H9 (cell line): Measurements from ENCODE around the gene VAV2. TPM values are rescaled to one million over a fixed set of nuclear protein-coding genes. Genes with fewer than 3 reads are reported as not detected.

Experiments
- DNase-seq: peaks from one replicate; pipeline ENCODE4 v3.0.0-alpha.2; 2017
- H2AFZ ChIP-seq: one replicate; pipeline ENCODE4 v1.6.1; 2013; ENCODE audit warnings: mild to moderate bottlenecking, low read length, control low read depth, moderate library complexity
- H2AK5ac ChIP-seq: 2 replicates; pipeline ENCODE4 v1.6.1; 2013; ENCODE audit warnings: low read length, control low read depth, mixed read lengths; ENCODE audit not compliant: insufficient read length
- H2BK120ac ChIP-seq: one replicate; pipeline ENCODE4 v1.6.1; 2013; ENCODE audit warnings: low read depth, mild to moderate bottlenecking, low read length, control low read depth, inconsistent platforms; ENCODE audit not compliant: poor library complexity, severe bottlenecking
- H2BK12ac ChIP-seq: 2 replicates; pipeline ENCODE4 v1.6.1; 2013; ENCODE audit warnings: low read length, control low read depth, mixed read lengths, low read depth; ENCODE audit not compliant: insufficient read length
- H2BK15ac ChIP-seq: 2 replicates; pipeline ENCODE4 v1.6.1; 2013; ENCODE audit warnings: low read depth, low read length, control low read depth
- H2BK20ac ChIP-seq: one replicate; pipeline ENCODE4 v1.6.1; 2013; ENCODE audit warnings: low read depth, mild to moderate bottlenecking, low read length, control low read depth, inconsistent platforms; ENCODE audit not compliant: poor library complexity, severe bottlenecking
- H2BK5ac ChIP-seq: 2 replicates; pipeline ENCODE4 v1.6.1; 2013; ENCODE audit warnings: low read length, control low read depth, mixed read lengths; ENCODE audit not compliant: insufficient read length
- H3K14ac ChIP-seq: 2 replicates; pipeline ENCODE4 v1.6.1; 2013; ENCODE audit warnings: low read length, control low read depth; ENCODE audit not compliant: insufficient read depth
- H3K18ac ChIP-seq: 2 replicates; pipeline ENCODE4 v1.6.1; 2013; ENCODE audit warnings: low read depth, mild to moderate bottlenecking, mixed read lengths, low read length, control low read depth; ENCODE audit not compliant: insufficient read length
- H3K23ac ChIP-seq: 2 replicates; pipeline ENCODE4 v1.6.1; 2013; ENCODE audit warnings: low read length, control low read depth, mixed read lengths, low read depth; ENCODE audit not compliant: insufficient read length
- H3K23me2 ChIP-seq: 2 replicates; pipeline ENCODE4 v1.6.1; 2013; ENCODE audit warnings: low read depth, mild to moderate bottlenecking, mixed read lengths, low read length, control low read depth; ENCODE audit not compliant: insufficient read length, poor library complexity, severe bottlenecking
- H3K27ac ChIP-seq: 2 replicates; pipeline ENCODE4 v1.5.1; 2013; ENCODE audit warnings: low read length, control low read depth, mixed read lengths, low read depth; ENCODE audit not compliant: insufficient read length
- H3K27me3 ChIP-seq: 2 replicates; pipeline ENCODE4 v1.6.1; 2013; ENCODE audit warnings: low read length, control low read depth, inconsistent platforms; ENCODE audit not compliant: insufficient read depth
- H3K4ac ChIP-seq: 2 replicates; pipeline ENCODE4 v1.6.1; 2013; ENCODE audit warnings: low read depth, mild to moderate bottlenecking, control low read depth, inconsistent platforms, low read length, moderate library complexity
- H3K4me1 ChIP-seq: 2 replicates; pipeline ENCODE4 v1.6.1; 2013; ENCODE audit warnings: low read length, control low read depth, inconsistent platforms; ENCODE audit not compliant: insufficient read depth
- H3K4me2 ChIP-seq: 2 replicates; pipeline ENCODE4 v1.6.1; 2013; ENCODE audit warnings: low read length, control low read depth, mixed read lengths; ENCODE audit not compliant: insufficient read length, insufficient read depth
- H3K56ac ChIP-seq: 2 replicates; pipeline ENCODE4 v1.6.1; 2013; ENCODE audit warnings: low read depth, mild to moderate bottlenecking, mixed read lengths, low read length, control low read depth; ENCODE audit not compliant: insufficient read length
- H3K79me1 ChIP-seq: 2 replicates; pipeline ENCODE4 v1.6.1; 2013; ENCODE audit warnings: low read depth, mild to moderate bottlenecking, moderate library complexity, low read length, control low read depth, inconsistent platforms; ENCODE audit not compliant: insufficient read depth, poor library complexity, severe bottlenecking
- H3K79me2 ChIP-seq: 2 replicates; pipeline ENCODE4 v1.6.1; 2013; ENCODE audit warnings: low read length, control low read depth, inconsistent platforms; ENCODE audit not compliant: insufficient read depth
- H3K9ac ChIP-seq: 2 replicates; pipeline ENCODE4 v1.6.1; 2013; ENCODE audit warnings: low read length, control low read depth, mixed read lengths; ENCODE audit not compliant: insufficient read length; ENCODE audit errors: extremely low read depth
- H3K9me3 ChIP-seq: one replicate; pipeline ENCODE4 v1.6.1; 2013; ENCODE audit warnings: low read depth, low read length, inconsistent platforms; ENCODE audit not compliant: control insufficient read depth
- H3T11ph ChIP-seq: one replicate; pipeline ENCODE4 v1.6.1; 2013; ENCODE audit warnings: mild to moderate bottlenecking, low read length, control low read depth, inconsistent platforms
- H4K20me1 ChIP-seq: one replicate; pipeline ENCODE4 v1.6.1; 2013; ENCODE audit not compliant: control insufficient read depth, insufficient read length, insufficient read depth
- H4K5ac ChIP-seq: 2 replicates; pipeline ENCODE4 v1.6.1; 2013; ENCODE audit warnings: low read depth, mild to moderate bottlenecking, mixed read lengths, low read length, control low read depth; ENCODE audit not compliant: insufficient read length
- H4K8ac ChIP-seq: replicated peaks from 2 replicates; pipeline ENCODE4 v1.6.1; 2013; ENCODE audit warnings: low read length, control low read depth, mixed read lengths, low read depth; ENCODE audit not compliant: insufficient read length
- H4K91ac ChIP-seq: 2 replicates; pipeline ENCODE4 v1.6.1; 2013; ENCODE audit warnings: low read depth, mild to moderate bottlenecking, moderate library complexity, mixed read lengths, low read length, control low read depth; ENCODE audit not compliant: insufficient read length
- H3K27ac Mint-ChIP-seq, 3 experiments: 2 replicates in 2 of 3; 3 replicates in 1 of 3; pipeline ENCODE4 v1.8.0; 2020 to 2021; ENCODE audit warnings: mixed read lengths in 3 of 3, mild to moderate bottlenecking in 1 of 3, moderate library complexity in 1 of 3
- H3K27me3 Mint-ChIP-seq: 2 replicates; pipeline ENCODE4 v1.8.0; 2021; ENCODE audit warnings: low read depth, mild to moderate bottlenecking, moderate library complexity, mixed read lengths
- H3K36me3 Mint-ChIP-seq, 3 experiments: 2 replicates in 2 of 3; 3 replicates in 1 of 3; pipeline ENCODE4 v1.8.0; 2020 to 2021; ENCODE audit warnings: low read depth in 3 of 3, mixed read lengths in 3 of 3; ENCODE audit not compliant: insufficient read depth in 1 of 3
- H3K4me1 Mint-ChIP-seq, 2 experiments: 2 replicates each; pipeline ENCODE4 v1.8.0; 2020; ENCODE audit warnings: mixed read lengths in 2 of 2
- H3K4me3 Mint-ChIP-seq, 2 experiments: 2 replicates in 1 of 2; 3 replicates in 1 of 2; pipeline ENCODE4 v1.8.0; 2020 to 2021; ENCODE audit warnings: mild to moderate bottlenecking in 2 of 2, mixed read lengths in 2 of 2, moderate library complexity in 1 of 2
- H3K9me3 Mint-ChIP-seq, 2 experiments: 2 replicates in 1 of 2; 3 replicates in 1 of 2; pipeline ENCODE4 v1.8.0; 2020; ENCODE audit warnings: mild to moderate bottlenecking in 2 of 2, mixed read lengths in 2 of 2, moderate library complexity in 1 of 2
- CTCF ChIP-seq: fragments of 200-600 bp; sonication (generic); conservative IDR thresholded peaks from 3 replicates; pipeline ENCODE4 v1.8.0; 2021; ENCODE audit warnings: antibody characterized with exemption, mild to moderate bottlenecking
- WGBS: extraction: QIAGEN DNeasy Blood & Tissue Kit; methylation state at CpG from one replicate; pipeline ENCODE4 v1.1.7; 2013; ENCODE audit warnings: missing lambda C conversion rate, low lambda C conversion rate, mixed read lengths; ENCODE audit not compliant: insufficient read length; ENCODE audit errors: extremely low coverage; 5-methylcytosine and 5-hydroxymethylcytosine counted together
- total RNA-seq: library from RNA; stranded (reverse); gene quantifications from 2 replicates; pipeline ENCODE4 v1.2.1, GENCODE V29; 2021

Gene VAV2
- total RNA-seq, 1 experiment from 2014 or later = 58.7 TPM

GRCh38 chr9:133993635-133994253 lies 1.6 kb upstream of the VAV2 start:
- peak overlapping the region; percentile 63 to 80 for H3K4me3 Mint-ChIP-seq

More at GRCh38 chr9:133993635-133994253, 1.6 kb upstream of the VAV2 start:
- peak overlapping the region; percentile 46 for H3K4me2 ChIP-seq
- no peak overlapping the region for H3K27ac ChIP-seq
- no peaks in the 10 kb centered on the region for H3K27me3 ChIP-seq
- no peaks in the 10 kb centered on the region for H3K4me1 ChIP-seq
- peaks cover 4% of the 10 kb centered on the region for H3K79me1 ChIP-seq
- no peaks in the 10 kb centered on the region for H3K36me3 Mint-ChIP-seq
- WGBS = no CpG with 5 or more reads among the region's 16 CpGs
- H3K9me3 Mint-ChIP-seq = no peaks in the 10 kb centered on the region
- H2BK20ac ChIP-seq = no peak overlapping the region
- H4K91ac ChIP-seq = no peak overlapping the region
- no peak for DNase-seq
- H4K5ac ChIP-seq = no peak overlapping the region
- H3K14ac ChIP-seq = no peak overlapping the region; the same call in 1 of the 2 replicates
- no peak for TF ChIP-seq CTCF
- H3K18ac ChIP-seq = no peak overlapping the region
- H2BK5ac ChIP-seq = no peak overlapping the region
- H2BK12ac ChIP-seq = no peak overlapping the region
- H3T11ph ChIP-seq = no peak overlapping the region
- peaks cover 12% of the 10 kb centered on the region; the same call in 1 of the 2 replicates for H3K79me2 ChIP-seq
- H4K20me1 ChIP-seq = no peaks in the 10 kb centered on the region
- H3K56ac ChIP-seq = no peak overlapping the region
- H3K23me2 ChIP-seq = peaks cover 15% of the 10 kb centered on the region
- H3K9me3 ChIP-seq = no peaks in the 10 kb centered on the region
- no peak overlapping the region for H2AK5ac ChIP-seq
- H3K4me1 Mint-ChIP-seq = peaks cover 17 to 26% of the 10 kb centered on the region in 2 experiments
- H2AFZ ChIP-seq = no peak overlapping the region
- H3K23ac ChIP-seq = no peak overlapping the region
- no peak overlapping the region for H2BK120ac ChIP-seq
- no peak overlapping the region; a peak in 1 of 7 replicates for H3K27ac Mint-ChIP-seq
- H3K9ac ChIP-seq = no peak overlapping the region
- H4K8ac ChIP-seq = no peak overlapping the region
- peaks cover 5% of the 10 kb centered on the region for H3K27me3 Mint-ChIP-seq
- no peak overlapping the region for H2BK15ac ChIP-seq
- no peak overlapping the region for H3K4ac ChIP-seq
